ENCODE measurements around the gene EME2.

- TF ChIP-seq TCF12 (IDR thresholded peaks at IDR 0.05; ENCODE audit: low read depth) (no peak), REST (IDR thresholded peaks at IDR 0.05; ENCODE audit: low read depth) (no peak), RAD21 (IDR thresholded peaks at IDR 0.05; ENCODE audit: low read depth) (no peak), USF1 (IDR thresholded peaks at IDR 0.05) (no peak), YY1 (IDR thresholded peaks at IDR 0.05; ENCODE audit: low read depth) (no peak), EP300 (IDR thresholded peaks at IDR 0.05; ENCODE audit: borderline replicate concordance) (no peak), TEAD4 (IDR thresholded peaks at IDR 0.05) (no peak), EGR1 (IDR thresholded peaks at IDR 0.05) (no peak), TAF1 (IDR thresholded peaks at IDR 0.05; ENCODE audit: low read depth) (no peak), FOXM1 (IDR thresholded peaks at IDR 0.05; ENCODE audit: borderline replicate concordance, low read depth) (no peak)
These were observed 17.0 kb downstream of the EME2 start for GRCh38 chr16:1789643-1790045.

Data from Ishikawa (cell line).